Ectodermal cell (in vitro differentiated cells): ENCODE results near the gene TMEM38A.
"Not testable (repeated sequence)": the region's sequence is repeated elsewhere in the genome, so short reads cannot be mapped to it uniquely, and the experiment has no call there.

Experiments
- H3K27ac ChIP-seq: 2 replicates; pipeline ENCODE4 v1.7.0; 2013; ENCODE audit warnings: mild to moderate bottlenecking, low read depth, low read length; ENCODE audit not compliant: insufficient read depth, poor library complexity, severe bottlenecking
- H3K27me3 ChIP-seq: 2 replicates; pipeline ENCODE4 v1.7.0; 2013; ENCODE audit warnings: mild to moderate bottlenecking, low read length; ENCODE audit not compliant: insufficient read depth, control insufficient read depth, poor library complexity, severe bottlenecking
- H3K36me3 ChIP-seq: one replicate; pipeline ENCODE4 v1.7.0; 2013; ENCODE audit warnings: low read length; ENCODE audit not compliant: control insufficient read depth, insufficient read depth
- H3K4me1 ChIP-seq: one replicate; pipeline ENCODE4 v1.7.0; 2013; ENCODE audit warnings: low read length; ENCODE audit not compliant: control insufficient read depth, insufficient read depth
- H3K4me3 ChIP-seq: 2 replicates; pipeline ENCODE4 v1.7.0; 2013; ENCODE audit warnings: low read depth, low read length, control low read depth; ENCODE audit not compliant: insufficient read depth
- H3K9me3 ChIP-seq: 2 replicates; pipeline ENCODE4 v1.7.0; 2013; ENCODE audit warnings: mild to moderate bottlenecking, low read length, moderate library complexity; ENCODE audit not compliant: control insufficient read depth
- WGBS, 2 experiments: methylation state at CpG; one replicate each; pipeline ENCODE4 v1.1.7; 2013; ENCODE audit warnings: missing lambda C conversion rate in 2 of 2; 5-methylcytosine and 5-hydroxymethylcytosine counted together

The TMEM38A gene

GRCh38 chr19:16671652-16672274 is 10.8 kb downstream of the TMEM38A start:
- no peak overlapping the region for H3K27ac ChIP-seq
- 90 to 92% methylated on average over 12 of the region's 12 CpGs for WGBS, 2 experiments
- H3K27me3 ChIP-seq: no peaks in the 10 kb centered on the region
- H3K36me3 ChIP-seq: no peaks in the 10 kb centered on the region
- H3K9me3 ChIP-seq: no peaks in the 10 kb centered on the region
- no peaks in the 10 kb centered on the region for H3K4me1 ChIP-seq
- no peak overlapping the region for H3K4me3 ChIP-seq

GRCh38 chr19:16673231-16673630 is 12.3 kb downstream of the TMEM38A start:
- Histone ChIP-seq H3K4me3 (no peak overlapping the region), H3K36me3 (no peaks in the 10 kb centered on the region), H3K27me3 (no peaks in the 10 kb centered on the region), H3K27ac (no peak overlapping the region), H3K9me3 (no peaks in the 10 kb centered on the region), H3K4me1 (no peaks in the 10 kb centered on the region)
- 92 to 96% methylated on average over 3 of the region's 3 CpGs for WGBS, 2 experiments

- 88 to 91% methylated on average over 4 of the region's 4 CpGs for WGBS, 2 experiments
- not testable (repeated sequence) for H3K27ac ChIP-seq, H3K9me3 ChIP-seq, H3K27me3 ChIP-seq, H3K4me1 ChIP-seq, H3K36me3 ChIP-seq, H3K4me3 ChIP-seq
Observed at GRCh38 chr19:16673839-16674238, 12.9 kb downstream of the TMEM38A start.

- Histone ChIP-seq H3K36me3 (no peaks in the 10 kb centered on the region), H3K27ac (no peak overlapping the region), H3K9me3 (no peaks in the 10 kb centered on the region), H3K4me3 (no peak overlapping the region), H3K4me1 (no peaks in the 10 kb centered on the region), H3K27me3 (no peaks in the 10 kb centered on the region)
- WGBS, 2 experiments: 90 to 93% methylated on average over 14 to 15 of the region's 15 CpGs
Observed at GRCh38 chr19:16676101-16676798, 15.3 kb downstream of the TMEM38A start.

- H3K27ac ChIP-seq: no peak overlapping the region
- H3K36me3 ChIP-seq: no peaks in the 10 kb centered on the region
- no peaks in the 10 kb centered on the region for H3K9me3 ChIP-seq
- no peak overlapping the region for H3K4me3 ChIP-seq
- H3K4me1 ChIP-seq: no peaks in the 10 kb centered on the region
- no peaks in the 10 kb centered on the region for H3K27me3 ChIP-seq
Observed at GRCh38 chr19:16677055-16677454, 16.1 kb downstream of the TMEM38A start.

GRCh38 chr19:16678498-16678897 is 17.6 kb downstream of the TMEM38A start:
- H3K9me3 ChIP-seq: no peaks in the 10 kb centered on the region
- no peak overlapping the region for H3K4me3 ChIP-seq
- no peaks in the 10 kb centered on the region for H3K36me3 ChIP-seq
- 89% methylated on average over 8 to 9 of the region's 9 CpGs for WGBS, 2 experiments
- no peaks in the 10 kb centered on the region for H3K27me3 ChIP-seq
- no peaks in the 10 kb centered on the region for H3K4me1 ChIP-seq
- H3K27ac ChIP-seq: no peak overlapping the region

GRCh38 chr19:16679811-16680210 is 18.9 kb downstream of the TMEM38A start:
- no peaks in the 10 kb centered on the region for H3K9me3 ChIP-seq
- H3K4me1 ChIP-seq: no peaks in the 10 kb centered on the region
- no peaks in the 10 kb centered on the region for H3K36me3 ChIP-seq
- H3K27me3 ChIP-seq: no peaks in the 10 kb centered on the region
- H3K4me3 ChIP-seq: no peak overlapping the region
- no peak overlapping the region for H3K27ac ChIP-seq
- WGBS, 2 experiments: 90 to 93% methylated on average over 11 of the region's 11 CpGs

- no peaks in the 10 kb centered on the region for H3K4me1 ChIP-seq
- no peak overlapping the region for H3K27ac ChIP-seq
- H3K9me3 ChIP-seq: no peaks in the 10 kb centered on the region
- 94 to 95% methylated on average over 2 of the region's 2 CpGs for WGBS, 2 experiments
- no peak overlapping the region for H3K4me3 ChIP-seq
- H3K36me3 ChIP-seq: no peaks in the 10 kb centered on the region
- no peaks in the 10 kb centered on the region for H3K27me3 ChIP-seq
Observed at GRCh38 chr19:16682539-16682938, 21.6 kb downstream of the TMEM38A start.

- Histone ChIP-seq H3K4me1 (no peaks in the 10 kb centered on the region), H3K27ac (no peak overlapping the region), H3K36me3 (no peaks in the 10 kb centered on the region), H3K9me3 (no peaks in the 10 kb centered on the region), H3K27me3 (no peaks in the 10 kb centered on the region), H3K4me3 (no peak overlapping the region)
- 86 to 93% methylated on average over 3 of the region's 3 CpGs for WGBS, 2 experiments
Observed at GRCh38 chr19:16684216-16684615, 23.3 kb downstream of the TMEM38A start.

- H3K36me3 ChIP-seq: no peaks in the 10 kb centered on the region
- no peak overlapping the region for H3K27ac ChIP-seq
- no peaks in the 10 kb centered on the region for H3K9me3 ChIP-seq
- no peak overlapping the region for H3K4me3 ChIP-seq
- no peaks in the 10 kb centered on the region for H3K27me3 ChIP-seq
- no peaks in the 10 kb centered on the region for H3K4me1 ChIP-seq
- WGBS, 2 experiments: 94 to 95% methylated on average over 12 of the region's 12 CpGs
Observed at GRCh38 chr19:16688084-16688483, 27.1 kb downstream of the TMEM38A start.
